Neural progenitor cell (in vitro differentiated cells): ENCODE results near the gene FSTL4. TPM values are rescaled to one million over a fixed set of nuclear protein-coding genes. Genes with fewer than 3 reads are reported as not detected.
A peak's percentile ranks its signal among the peaks of the same experiment; 100 is the strongest.

Source experiments
- DNase-seq: peaks from one replicate; pipeline ENCODE4 v3.0.0-alpha.2; 2016; ENCODE audit warnings: low spot score
- H2AFZ ChIP-seq: fragments of 200-600 bp; sonication (generic); replicated peaks from 2 replicates; pipeline ENCODE4 v1.6.1; 2016; ENCODE audit warnings: antibody characterized with exemption
- H3F3A ChIP-seq: fragments of 200-600 bp; sonication (generic); 2 replicates; pipeline ENCODE4 v1.6.1; 2016; ENCODE audit warnings: antibody characterized with exemption, low read depth
- H3K27ac ChIP-seq: fragments of 200-600 bp; sonication (generic); 2 replicates; pipeline ENCODE4 v1.5.1; 2016; ENCODE audit warnings: mild to moderate bottlenecking
- H3K27me3 ChIP-seq: fragments of 200-600 bp; sonication (generic); 2 replicates; pipeline ENCODE4 v1.6.1; 2016; ENCODE audit warnings: mild to moderate bottlenecking, moderate library complexity
- H3K36me3 ChIP-seq: fragments of 200-600 bp; sonication (generic); 2 replicates; pipeline ENCODE4 v1.5.1; 2016
- H3K4me1 ChIP-seq: fragments of 200-600 bp; sonication (generic); 2 replicates; pipeline ENCODE4 v1.6.1; 2016; ENCODE audit warnings: mixed run types
- H3K4me2 ChIP-seq: fragments of 200-600 bp; sonication (generic); 2 replicates; pipeline ENCODE4 v1.6.1; 2016
- H3K4me3 ChIP-seq: fragments of 200-600 bp; sonication (generic); 2 replicates; pipeline ENCODE4 v1.5.1; 2016
- H3K79me2 ChIP-seq: fragments of 200-600 bp; sonication (generic); 2 replicates; pipeline ENCODE4 v1.6.1; 2016; ENCODE audit warnings: low read depth
- H3K9ac ChIP-seq: fragments of 200-600 bp; sonication (generic); 2 replicates; pipeline ENCODE4 v1.6.1; 2016
- H3K9me3 ChIP-seq: fragments of 200-600 bp; sonication (generic); 2 replicates; pipeline ENCODE4 v1.5.1; 2016; ENCODE audit warnings: low read depth
- H4K20me1 ChIP-seq: fragments of 200-600 bp; sonication (generic); 2 replicates; pipeline ENCODE4 v1.6.1; 2016; ENCODE audit warnings: low read depth
- H3K27ac Mint-ChIP-seq: 3 replicates; pipeline ENCODE4 v1.8.0; 2021; ENCODE audit warnings: mixed read lengths
- H3K27me3 Mint-ChIP-seq: 2 replicates; pipeline ENCODE4 v1.8.0; 2022; ENCODE audit warnings: low read depth, mild to moderate bottlenecking, inconsistent platforms, moderate library complexity, mixed read lengths; ENCODE audit not compliant: insufficient read depth
- H3K36me3 Mint-ChIP-seq: 3 replicates; pipeline ENCODE4 v1.8.0; 2021; ENCODE audit warnings: mixed read lengths
- H3K4me1 Mint-ChIP-seq: 3 replicates; pipeline ENCODE4 v1.8.0; 2021; ENCODE audit warnings: mixed read lengths
- H3K4me3 Mint-ChIP-seq: 3 replicates; pipeline ENCODE4 v1.8.0; 2021; ENCODE audit warnings: mild to moderate bottlenecking, moderate library complexity, mixed read lengths
- H3K9me3 Mint-ChIP-seq: 3 replicates; pipeline ENCODE4 v1.8.0; 2020; ENCODE audit warnings: mixed read lengths
- EZH2 ChIP-seq: fragments of 200-600 bp; sonication (generic); IDR thresholded peaks from 2 replicates; pipeline ENCODE4 v1.6.1; 2017; ENCODE audit warnings: antibody characterized with exemption, mild to moderate bottlenecking, moderate library complexity
- EZH2phosphoT487 ChIP-seq: fragments of 200-600 bp; sonication (generic); IDR thresholded peaks from 2 replicates; pipeline ENCODE4 v1.6.1; 2017; ENCODE audit warnings: antibody characterized with exemption
- total RNA-seq: library from RNA; depleted of rRNA; stranded (reverse); fragments of >200 nt; gene quantifications from 2 replicates; pipeline ENCODE4 v1.2.3, GENCODE V29; 2015; ENCODE audit warnings: low replicate concordance
- TF ChIP-seq, protein P1 (sequence below): fragments of 200-600 bp; sonication (generic); IDR thresholded peaks from 2 replicates; pipeline ENCODE4 v1.5.1; 2017; ENCODE audit warnings: antibody characterized with exemption, mild to moderate bottlenecking

The FSTL4 gene
- total RNA-seq, 1 donor from 2014 or later, result 0.95 TPM

DNA sequence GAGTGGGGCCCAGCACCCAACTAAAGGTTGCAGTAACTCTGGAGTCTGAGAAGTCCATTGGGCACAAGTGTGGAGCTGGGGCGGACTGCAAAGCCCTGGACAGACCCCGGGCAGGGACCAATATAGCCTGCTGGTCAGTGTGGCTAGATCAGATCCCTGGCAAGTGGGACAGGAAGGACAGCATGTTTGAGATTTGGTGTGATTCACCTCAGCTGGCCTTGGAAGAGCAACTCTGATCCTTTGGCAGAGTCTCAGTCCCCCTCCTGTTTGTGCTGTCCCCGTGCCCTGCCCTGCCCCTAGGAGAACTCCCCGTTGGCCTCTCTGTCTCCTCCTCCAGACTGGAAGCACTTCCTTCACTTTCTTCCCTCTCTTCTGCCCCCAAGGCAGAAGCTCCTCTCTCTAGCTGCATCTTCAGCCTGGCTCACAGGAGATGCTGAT lies 255.3 kb downstream of the FSTL4 start:
- H3K9ac ChIP-seq, result no peak overlapping the region
- no peaks in the 10 kb centered on the region for H3K79me2 ChIP-seq
- H3K36me3 ChIP-seq, result no peaks in the 10 kb centered on the region
- peaks cover 49% of the 10 kb centered on the region for H3F3A ChIP-seq
- H3K9me3 ChIP-seq, result no peaks in the 10 kb centered on the region
- Mint-ChIP-seq H3K27ac (peak overlapping the region; percentile 59), H3K27me3 (peaks cover 15% of the 10 kb centered on the region), H3K4me1 (peaks cover 76% of the 10 kb centered on the region), H3K9me3 (no peaks in the 10 kb centered on the region), H3K36me3 (no peaks in the 10 kb centered on the region), H3K4me3 (no peak overlapping the region)
- H3K4me3 ChIP-seq, result no peak overlapping the region
- no peak overlapping the region for H2AFZ ChIP-seq
- TF ChIP-seq EZH2, result no peak
- TF ChIP-seq, protein P1, sequence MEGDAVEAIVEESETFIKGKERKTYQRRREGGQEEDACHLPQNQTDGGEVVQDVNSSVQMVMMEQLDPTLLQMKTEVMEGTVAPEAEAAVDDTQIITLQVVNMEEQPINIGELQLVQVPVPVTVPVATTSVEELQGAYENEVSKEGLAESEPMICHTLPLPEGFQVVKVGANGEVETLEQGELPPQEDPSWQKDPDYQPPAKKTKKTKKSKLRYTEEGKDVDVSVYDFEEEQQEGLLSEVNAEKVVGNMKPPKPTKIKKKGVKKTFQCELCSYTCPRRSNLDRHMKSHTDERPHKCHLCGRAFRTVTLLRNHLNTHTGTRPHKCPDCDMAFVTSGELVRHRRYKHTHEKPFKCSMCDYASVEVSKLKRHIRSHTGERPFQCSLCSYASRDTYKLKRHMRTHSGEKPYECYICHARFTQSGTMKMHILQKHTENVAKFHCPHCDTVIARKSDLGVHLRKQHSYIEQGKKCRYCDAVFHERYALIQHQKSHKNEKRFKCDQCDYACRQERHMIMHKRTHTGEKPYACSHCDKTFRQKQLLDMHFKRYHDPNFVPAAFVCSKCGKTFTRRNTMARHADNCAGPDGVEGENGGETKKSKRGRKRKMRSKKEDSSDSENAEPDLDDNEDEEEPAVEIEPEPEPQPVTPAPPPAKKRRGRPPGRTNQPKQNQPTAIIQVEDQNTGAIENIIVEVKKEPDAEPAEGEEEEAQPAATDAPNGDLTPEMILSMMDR, result no peak
- peaks cover 52% of the 10 kb centered on the region for H3K4me1 ChIP-seq
- no peak overlapping the region for H3K4me2 ChIP-seq
- no peak for DNase-seq
- H4K20me1 ChIP-seq, result no peaks in the 10 kb centered on the region
- H3K27ac ChIP-seq, result no peak overlapping the region
- H3K27me3 ChIP-seq, result no peaks in the 10 kb centered on the region

DNA sequence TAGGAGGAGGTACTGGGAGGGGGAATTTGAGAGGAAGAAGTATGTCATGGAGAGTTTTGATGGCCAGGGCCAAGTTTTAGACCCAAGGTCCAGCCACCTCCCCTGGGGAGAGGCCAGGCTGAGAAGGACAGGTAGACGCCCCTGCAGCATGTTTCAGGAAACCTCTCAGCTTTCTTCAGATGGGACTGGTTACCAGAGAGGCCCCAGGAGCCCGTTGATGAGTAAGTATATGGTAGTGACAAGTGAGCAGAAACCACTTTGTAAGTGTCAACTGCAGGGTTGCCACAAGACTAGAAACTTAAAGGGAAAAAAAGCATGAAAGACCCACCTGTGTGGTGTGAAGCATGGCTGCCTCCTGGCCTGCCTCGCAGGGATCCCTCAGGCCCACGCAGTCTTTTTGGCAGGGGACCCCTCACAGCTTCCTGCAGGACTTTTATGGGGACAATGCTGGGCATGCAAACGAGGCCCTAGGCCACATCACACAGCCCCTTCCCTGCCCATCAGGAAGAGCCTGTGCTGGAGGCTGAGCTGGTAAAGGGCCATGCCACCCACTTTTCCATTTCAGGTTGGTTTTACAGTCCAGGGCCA lies 255.9 kb downstream of the FSTL4 start:
- Mint-ChIP-seq H3K27me3 (peaks cover 15% of the 10 kb centered on the region), H3K4me3 (no peak overlapping the region), H3K36me3 (no peaks in the 10 kb centered on the region), H3K27ac (no peak overlapping the region), H3K4me1 (peaks cover 72% of the 10 kb centered on the region), H3K9me3 (no peaks in the 10 kb centered on the region)
- Histone ChIP-seq H3F3A (peaks cover 44% of the 10 kb centered on the region), H3K4me1 (peaks cover 46% of the 10 kb centered on the region), H3K36me3 (no peaks in the 10 kb centered on the region), H4K20me1 (no peaks in the 10 kb centered on the region), H3K79me2 (no peaks in the 10 kb centered on the region), H3K27ac (no peak overlapping the region), H3K4me3 (no peak overlapping the region), H2AFZ (no peak overlapping the region), H3K9ac (no peak overlapping the region), H3K9me3 (no peaks in the 10 kb centered on the region), H3K27me3 (no peaks in the 10 kb centered on the region), H3K4me2 (no peak overlapping the region)
- no peak for DNase-seq
- no peak for TF ChIP-seq EZH2phosphoT487
- TF ChIP-seq, protein P1, result no peak
- TF ChIP-seq EZH2, result no peak

DNA sequence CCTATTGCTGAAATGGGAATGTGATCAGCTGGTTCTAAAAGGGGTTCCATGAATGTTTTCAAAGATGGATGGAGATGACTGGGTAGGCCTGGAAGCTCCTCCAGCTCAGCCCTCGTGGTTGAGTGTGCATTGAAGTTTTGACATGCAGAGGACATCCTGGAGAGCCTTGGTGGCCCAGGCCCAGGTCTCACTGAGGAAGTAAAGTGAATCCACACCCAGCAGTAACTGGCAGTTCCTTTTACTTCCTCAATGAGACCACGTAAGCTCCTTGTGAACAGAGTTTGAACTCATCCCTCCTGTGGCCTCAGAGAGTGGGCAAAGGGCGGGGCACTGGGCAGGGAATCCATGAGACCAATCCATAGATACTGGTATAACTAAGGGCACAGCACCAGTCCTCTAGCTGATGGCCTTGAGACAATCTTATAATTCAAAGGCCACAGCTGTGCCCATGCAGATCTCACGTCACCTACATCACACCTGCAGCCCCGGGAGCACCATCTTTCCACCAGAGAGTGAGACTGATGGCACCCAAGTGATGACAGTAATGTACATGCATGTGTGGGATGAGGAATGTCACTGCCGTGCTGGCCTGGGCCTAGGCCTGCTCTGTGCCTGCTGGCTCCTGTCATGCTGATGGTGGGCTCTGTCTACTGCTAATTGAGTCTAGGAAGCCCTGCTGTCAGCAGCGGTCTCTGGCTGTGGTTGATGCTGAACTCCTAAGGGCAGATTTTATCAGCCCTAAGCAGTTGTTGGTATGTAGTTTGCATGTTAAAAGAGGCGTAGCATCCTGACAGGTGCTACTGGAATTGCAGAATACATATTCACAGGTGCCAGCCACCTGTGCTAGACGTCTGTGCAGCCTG lies 257.8 kb downstream of the FSTL4 start:
- TF ChIP-seq EZH2phosphoT487 (no peak), EZH2 (no peak)
- TF ChIP-seq, protein P1, result no peak
- H3K4me1 Mint-ChIP-seq, result peaks cover 52% of the 10 kb centered on the region
- H3K4me3 Mint-ChIP-seq, result peak overlapping the region; percentile 0
- Histone ChIP-seq H3K4me1 (peaks cover 27% of the 10 kb centered on the region), H4K20me1 (no peaks in the 10 kb centered on the region), H3K27me3 (no peaks in the 10 kb centered on the region), H3K27ac (no peak overlapping the region), H2AFZ (no peak overlapping the region), H3K4me3 (no peak overlapping the region), H3K79me2 (no peaks in the 10 kb centered on the region), H3K9ac (no peak overlapping the region), H3K9me3 (no peaks in the 10 kb centered on the region), H3K4me2 (peak overlapping the region; percentile 32), H3F3A (peaks cover 28% of the 10 kb centered on the region), H3K36me3 (no peaks in the 10 kb centered on the region)
- H3K36me3 Mint-ChIP-seq, result no peaks in the 10 kb centered on the region
- DNase-seq, result no peak
- no peak overlapping the region for H3K27ac Mint-ChIP-seq
- H3K27me3 Mint-ChIP-seq, result peaks cover 8% of the 10 kb centered on the region
- H3K9me3 Mint-ChIP-seq, result no peaks in the 10 kb centered on the region
